ENCODE measurements around the gene HTR3C.
"Not testable (repeated sequence)": the region's sequence is repeated elsewhere in the genome, so short reads cannot be mapped to it uniquely, and the experiment has no call there.

The HTR3C gene

GRCh38 chr3:184016169-184016570, 36.7 kb upstream of the HTR3C start:
- H3K36me3 ChIP-seq (ENCODE audit: control insufficient read depth, insufficient read depth, low read length) = peaks cover 28% of the 10 kb centered on the region
- H3K4me1 ChIP-seq (ENCODE audit: control insufficient read depth, insufficient read depth, low read length, poor library complexity, severe bottlenecking) = peaks cover 14% of the 10 kb centered on the region
- WGBS, 2 experiments (ENCODE audit: insufficient coverage in 2 of 2) = 49 to 73% methylated on average over 4 to 5 of the region's 5 CpGs
- H3K9me3 ChIP-seq (ENCODE audit: control insufficient read depth, low read length) = no peaks in the 10 kb centered on the region
- H3K4me3 ChIP-seq (ENCODE audit: extremely low read depth, insufficient read depth, low read length, poor library complexity, severe bottlenecking) = no peak overlapping the region
- no peak overlapping the region for H3K27ac ChIP-seq (ENCODE audit: low read depth, low read length, severe bottlenecking)

- H3K4me1 ChIP-seq (ENCODE audit: control insufficient read depth, insufficient read depth, low read length, poor library complexity, severe bottlenecking) = peaks cover 14% of the 10 kb centered on the region
Measured at GRCh38 chr3:184016811-184017671, 35.8 kb upstream of the HTR3C start.

GRCh38 chr3:184017672-184018423, 35.0 kb upstream of the HTR3C start, which contains the start of gene ABCC5:
ABCC5 (minus strand) TSS chr3:184017884; CDS start chr3:184014392, 3,492 bp downstream.
- 0% methylated on average over 47 to 49 of the region's 55 CpGs for WGBS, 2 experiments (ENCODE audit: insufficient coverage in 2 of 2)
- Histone ChIP-seq H3K36me3 (ENCODE audit: control insufficient read depth, insufficient read depth, low read length) (peaks cover 14% of the 10 kb centered on the region), H3K27ac (ENCODE audit: low read depth, low read length, severe bottlenecking) (peak within 1 kb of the TSS; percentile 88), H3K9me3 (ENCODE audit: control insufficient read depth, low read length) (no peaks in the 10 kb centered on the region), H3K4me1 (ENCODE audit: control insufficient read depth, insufficient read depth, low read length, poor library complexity, severe bottlenecking) (peaks cover 14% of the 10 kb centered on the region), H3K4me3 (ENCODE audit: extremely low read depth, insufficient read depth, low read length, poor library complexity, severe bottlenecking) (peak within 1 kb of the TSS; percentile 99)

More at GRCh38 chr3:184016811-184017671, 35.8 kb upstream of the HTR3C start:
- Histone ChIP-seq H3K9me3 (ENCODE audit: control insufficient read depth, low read length) (no peaks in the 10 kb centered on the region), H3K27ac (ENCODE audit: low read depth, low read length, severe bottlenecking) (peak overlapping the region; percentile 88), H3K36me3 (ENCODE audit: control insufficient read depth, insufficient read depth, low read length) (peaks cover 20% of the 10 kb centered on the region), H3K4me3 (ENCODE audit: extremely low read depth, insufficient read depth, low read length, poor library complexity, severe bottlenecking) (peak overlapping the region; percentile 99)
- WGBS, 2 experiments (ENCODE audit: insufficient coverage in 2 of 2) = 20 to 23% methylated on average over 49 to 54 of the region's 57 CpGs

- H3K9me3 ChIP-seq (ENCODE audit: control insufficient read depth, low read length) = no peaks in the 10 kb centered on the region
- peaks cover 14% of the 10 kb centered on the region for H3K4me1 ChIP-seq (ENCODE audit: control insufficient read depth, insufficient read depth, low read length, poor library complexity, severe bottlenecking)
- peak overlapping the region; percentile 88 for H3K27ac ChIP-seq (ENCODE audit: low read depth, low read length, severe bottlenecking)
- WGBS, 2 experiments (ENCODE audit: insufficient coverage in 2 of 2) = 89 to 94% methylated on average over 15 to 16 of the region's 21 CpGs
- H3K4me3 ChIP-seq (ENCODE audit: extremely low read depth, insufficient read depth, low read length, poor library complexity, severe bottlenecking) = peak overlapping the region; percentile 99
- peaks cover 8% of the 10 kb centered on the region for H3K36me3 ChIP-seq (ENCODE audit: control insufficient read depth, insufficient read depth, low read length)
Measured at GRCh38 chr3:184018424-184018973, 34.3 kb upstream of the HTR3C start.

- WGBS, 2 experiments (ENCODE audit: insufficient coverage in 2 of 2) = no CpG with 5 or more reads among the region's 7 CpGs
- H3K36me3 ChIP-seq (ENCODE audit: control insufficient read depth, insufficient read depth, low read length) = no peaks in the 10 kb centered on the region
- no peaks in the 10 kb centered on the region for H3K4me1 ChIP-seq (ENCODE audit: control insufficient read depth, insufficient read depth, low read length, poor library complexity, severe bottlenecking)
- H3K27ac ChIP-seq (ENCODE audit: low read depth, low read length, severe bottlenecking) = no peak overlapping the region
- H3K9me3 ChIP-seq (ENCODE audit: control insufficient read depth, low read length) = no peaks in the 10 kb centered on the region
- no peak overlapping the region for H3K4me3 ChIP-seq (ENCODE audit: extremely low read depth, insufficient read depth, low read length, poor library complexity, severe bottlenecking)
Measured at GRCh38 chr3:184022323-184022722, 30.5 kb upstream of the HTR3C start.

GRCh38 chr3:184025256-184025655, 27.6 kb upstream of the HTR3C start:
- not testable (repeated sequence) for H3K4me1 ChIP-seq (ENCODE audit: control insufficient read depth, insufficient read depth, low read length, poor library complexity, severe bottlenecking); H3K9me3 ChIP-seq (ENCODE audit: control insufficient read depth, low read length); H3K27ac ChIP-seq (ENCODE audit: low read depth, low read length, severe bottlenecking); H3K36me3 ChIP-seq (ENCODE audit: control insufficient read depth, insufficient read depth, low read length); H3K4me3 ChIP-seq (ENCODE audit: extremely low read depth, insufficient read depth, low read length, poor library complexity, severe bottlenecking)
- 79 to 82% methylated on average over 3 of the region's 5 CpGs for WGBS, 2 experiments (ENCODE audit: insufficient coverage in 2 of 2)

GRCh38 chr3:184028275-184028890, 24.5 kb upstream of the HTR3C start:
- not testable (repeated sequence) for H3K4me1 ChIP-seq (ENCODE audit: control insufficient read depth, insufficient read depth, low read length, poor library complexity, severe bottlenecking); H3K9me3 ChIP-seq (ENCODE audit: control insufficient read depth, low read length); H3K27ac ChIP-seq (ENCODE audit: low read depth, low read length, severe bottlenecking); H3K36me3 ChIP-seq (ENCODE audit: control insufficient read depth, insufficient read depth, low read length); H3K4me3 ChIP-seq (ENCODE audit: extremely low read depth, insufficient read depth, low read length, poor library complexity, severe bottlenecking)
- 100% methylated on average over 1 of the region's 1 CpG for WGBS, 2 experiments (ENCODE audit: insufficient coverage in 2 of 2)

GRCh38 chr3:184029443-184029842, 23.4 kb upstream of the HTR3C start:
- 94 to 100% methylated on average over 1 to 2 of the region's 2 CpGs for WGBS, 2 experiments (ENCODE audit: insufficient coverage in 2 of 2)
- Histone ChIP-seq H3K36me3 (ENCODE audit: control insufficient read depth, insufficient read depth, low read length) (no peaks in the 10 kb centered on the region), H3K4me1 (ENCODE audit: control insufficient read depth, insufficient read depth, low read length, poor library complexity, severe bottlenecking) (no peaks in the 10 kb centered on the region), H3K4me3 (ENCODE audit: extremely low read depth, insufficient read depth, low read length, poor library complexity, severe bottlenecking) (no peak overlapping the region), H3K27ac (ENCODE audit: low read depth, low read length, severe bottlenecking) (no peak overlapping the region), H3K9me3 (ENCODE audit: control insufficient read depth, low read length) (no peaks in the 10 kb centered on the region)

GRCh38 chr3:184030536-184030935, 22.3 kb upstream of the HTR3C start:
- WGBS, 2 experiments (ENCODE audit: insufficient coverage in 2 of 2) = no CpG with 5 or more reads among the region's 3 CpGs
- Histone ChIP-seq H3K27ac (ENCODE audit: low read depth, low read length, severe bottlenecking) (no peak overlapping the region), H3K4me1 (ENCODE audit: control insufficient read depth, insufficient read depth, low read length, poor library complexity, severe bottlenecking) (no peaks in the 10 kb centered on the region), H3K9me3 (ENCODE audit: control insufficient read depth, low read length) (no peaks in the 10 kb centered on the region), H3K36me3 (ENCODE audit: control insufficient read depth, insufficient read depth, low read length) (no peaks in the 10 kb centered on the region), H3K4me3 (ENCODE audit: extremely low read depth, insufficient read depth, low read length, poor library complexity, severe bottlenecking) (no peak overlapping the region)

- no peaks in the 10 kb centered on the region for H3K4me1 ChIP-seq (ENCODE audit: control insufficient read depth, insufficient read depth, low read length, poor library complexity, severe bottlenecking)
- 78 to 79% methylated on average over 3 of the region's 4 CpGs for WGBS, 2 experiments (ENCODE audit: insufficient coverage in 2 of 2)
- no peaks in the 10 kb centered on the region for H3K36me3 ChIP-seq (ENCODE audit: control insufficient read depth, insufficient read depth, low read length)
- no peak within 1 kb of the TSS for H3K4me3 ChIP-seq (ENCODE audit: extremely low read depth, insufficient read depth, low read length, poor library complexity, severe bottlenecking)
- H3K9me3 ChIP-seq (ENCODE audit: control insufficient read depth, low read length) = no peaks in the 10 kb centered on the region
- H3K27ac ChIP-seq (ENCODE audit: low read depth, low read length, severe bottlenecking) = no peak within 1 kb of the TSS
Measured at GRCh38 chr3:184031187-184031792, 21.6 kb upstream of the HTR3C start, which contains the start of gene HTR3D. HTR3D (plus strand) TSS chr3:184031742; CDS start chr3:184031742, 0 bp downstream.

Data from mesodermal cell (in vitro differentiated cells).